Activated naive CD8-positive, alpha-beta T cell (primary cell): ENCODE measurements around the gene GGA1.

Experiments
- H3K27ac Mint-ChIP-seq: one replicate; pipeline ENCODE4 v1.8.0; 2021; ENCODE audit warnings: mixed read lengths
- H3K27me3 Mint-ChIP-seq: one replicate; pipeline ENCODE4 v1.8.0; 2021; ENCODE audit warnings: mixed read lengths
- H3K36me3 Mint-ChIP-seq: one replicate; pipeline ENCODE4 v1.8.0; 2021; ENCODE audit warnings: mixed read lengths
- H3K4me1 Mint-ChIP-seq: one replicate; pipeline ENCODE4 v1.8.0; 2021; ENCODE audit warnings: low read depth, mixed read lengths
- H3K4me3 Mint-ChIP-seq: one replicate; pipeline ENCODE4 v1.8.0; 2021; ENCODE audit warnings: mild to moderate bottlenecking, mixed read lengths
- H3K9me3 Mint-ChIP-seq: one replicate; pipeline ENCODE4 v1.8.0; 2021; ENCODE audit warnings: low read depth, mixed read lengths

GGA1 gene

GRCh38 chr22:37616201-37617083 is 7.8 kb downstream of the GGA1 start:
- no peaks in the 10 kb centered on the region for H3K27me3 Mint-ChIP-seq
- no peak overlapping the region for H3K4me3 Mint-ChIP-seq
- no peaks in the 10 kb centered on the region for H3K36me3 Mint-ChIP-seq
- no peak overlapping the region for H3K27ac Mint-ChIP-seq
- no peaks in the 10 kb centered on the region for H3K9me3 Mint-ChIP-seq
- peaks cover 4% of the 10 kb centered on the region for H3K4me1 Mint-ChIP-seq

- H3K4me1 Mint-ChIP-seq, result peaks cover 3% of the 10 kb centered on the region
- no peaks in the 10 kb centered on the region for H3K27me3 Mint-ChIP-seq
- H3K36me3 Mint-ChIP-seq, result no peaks in the 10 kb centered on the region
- no peak overlapping the region for H3K27ac Mint-ChIP-seq
- no peaks in the 10 kb centered on the region for H3K9me3 Mint-ChIP-seq
- H3K4me3 Mint-ChIP-seq, result no peak overlapping the region
Measured at GRCh38 chr22:37617431-37617830, 8.8 kb downstream of the GGA1 start.

GRCh38 chr22:37618072-37618656 is 9.5 kb downstream of the GGA1 start:
- no peak overlapping the region for H3K27ac Mint-ChIP-seq

GRCh38 chr22:37618674-37619073 is 10.0 kb downstream of the GGA1 start:
- Mint-ChIP-seq H3K27me3 (no peaks in the 10 kb centered on the region), H3K9me3 (no peaks in the 10 kb centered on the region), H3K4me1 (peaks cover 3% of the 10 kb centered on the region), H3K36me3 (no peaks in the 10 kb centered on the region), H3K4me3 (no peak overlapping the region), H3K27ac (no peak overlapping the region)

More at GRCh38 chr22:37618072-37618656, 9.5 kb downstream of the GGA1 start:
- Mint-ChIP-seq H3K9me3 (no peaks in the 10 kb centered on the region), H3K4me1 (peaks cover 5% of the 10 kb centered on the region), H3K36me3 (no peaks in the 10 kb centered on the region), H3K4me3 (no peak overlapping the region), H3K27me3 (no peaks in the 10 kb centered on the region)

GRCh38 chr22:37619991-37620390 is 11.4 kb downstream of the GGA1 start:
- H3K27ac Mint-ChIP-seq, result no peak overlapping the region
- H3K36me3 Mint-ChIP-seq, result no peaks in the 10 kb centered on the region
- no peak overlapping the region for H3K4me3 Mint-ChIP-seq
- peaks cover 13% of the 10 kb centered on the region for H3K4me1 Mint-ChIP-seq
- no peaks in the 10 kb centered on the region for H3K9me3 Mint-ChIP-seq
- no peaks in the 10 kb centered on the region for H3K27me3 Mint-ChIP-seq

- Mint-ChIP-seq H3K27ac (no peak overlapping the region), H3K36me3 (peaks cover 2% of the 10 kb centered on the region), H3K9me3 (no peaks in the 10 kb centered on the region), H3K27me3 (no peaks in the 10 kb centered on the region), H3K4me3 (no peak overlapping the region), H3K4me1 (peaks cover 25% of the 10 kb centered on the region)
Measured at GRCh38 chr22:37621352-37621860, 12.8 kb downstream of the GGA1 start.

GRCh38 chr22:37623075-37624016 is 14.7 kb downstream of the GGA1 start:
- no peaks in the 10 kb centered on the region for H3K27me3 Mint-ChIP-seq
- peaks cover 2% of the 10 kb centered on the region for H3K36me3 Mint-ChIP-seq
- H3K4me1 Mint-ChIP-seq, result peaks cover 43% of the 10 kb centered on the region
- H3K9me3 Mint-ChIP-seq, result no peaks in the 10 kb centered on the region
- peak overlapping the region; percentile 50 for H3K4me3 Mint-ChIP-seq
- H3K27ac Mint-ChIP-seq, result peak overlapping the region; percentile 85

- no peaks in the 10 kb centered on the region for H3K9me3 Mint-ChIP-seq
- H3K27me3 Mint-ChIP-seq, result no peaks in the 10 kb centered on the region
- no peak overlapping the region for H3K27ac Mint-ChIP-seq
- peaks cover 48% of the 10 kb centered on the region for H3K4me1 Mint-ChIP-seq
- H3K36me3 Mint-ChIP-seq, result peaks cover 2% of the 10 kb centered on the region
- H3K4me3 Mint-ChIP-seq, result no peak overlapping the region
Measured at GRCh38 chr22:37624017-37624365, 15.4 kb downstream of the GGA1 start.

- Mint-ChIP-seq H3K36me3 (peaks cover 2% of the 10 kb centered on the region), H3K4me1 (peaks cover 52% of the 10 kb centered on the region), H3K9me3 (no peaks in the 10 kb centered on the region)
Measured at GRCh38 chr22:37624876-37625275, 16.2 kb downstream of the GGA1 start.

GRCh38 chr22:37625737-37626136 is 17.1 kb downstream of the GGA1 start:
- Mint-ChIP-seq H3K36me3 (peaks cover 2% of the 10 kb centered on the region), H3K27ac (peak overlapping the region; percentile 87), H3K4me1 (peaks cover 52% of the 10 kb centered on the region), H3K9me3 (no peaks in the 10 kb centered on the region), H3K4me3 (peak overlapping the region; percentile 23), H3K27me3 (no peaks in the 10 kb centered on the region)

More at GRCh38 chr22:37624876-37625275, 16.2 kb downstream of the GGA1 start:
- no peak overlapping the region for H3K4me3 Mint-ChIP-seq
- no peaks in the 10 kb centered on the region for H3K27me3 Mint-ChIP-seq
- H3K27ac Mint-ChIP-seq, result peak overlapping the region; percentile 87

- Mint-ChIP-seq H3K36me3 (peaks cover 2% of the 10 kb centered on the region), H3K9me3 (no peaks in the 10 kb centered on the region), H3K4me1 (peaks cover 52% of the 10 kb centered on the region), H3K4me3 (peak overlapping the region; percentile 23), H3K27ac (peak overlapping the region; percentile 87), H3K27me3 (no peaks in the 10 kb centered on the region)
Measured at GRCh38 chr22:37626144-37626543, 17.5 kb downstream of the GGA1 start.

GRCh38 chr22:37626556-37627075 is 18.0 kb downstream of the GGA1 start:
- H3K27me3 Mint-ChIP-seq, result no peaks in the 10 kb centered on the region
- peak overlapping the region; percentile 69 for H3K4me3 Mint-ChIP-seq
- H3K4me1 Mint-ChIP-seq, result peaks cover 56% of the 10 kb centered on the region
- peaks cover 2% of the 10 kb centered on the region for H3K36me3 Mint-ChIP-seq
- peak overlapping the region; percentile 87 for H3K27ac Mint-ChIP-seq
- H3K9me3 Mint-ChIP-seq, result no peaks in the 10 kb centered on the region

- Mint-ChIP-seq H3K4me1 (peaks cover 61% of the 10 kb centered on the region), H3K9me3 (no peaks in the 10 kb centered on the region), H3K4me3 (peak overlapping the region; percentile 69), H3K27me3 (no peaks in the 10 kb centered on the region), H3K27ac (peak overlapping the region; percentile 87), H3K36me3 (peaks cover 2% of the 10 kb centered on the region)
Measured at GRCh38 chr22:37627121-37627520, 18.5 kb downstream of the GGA1 start.

GRCh38 chr22:37627545-37627944 is 18.9 kb downstream of the GGA1 start:
- Mint-ChIP-seq H3K9me3 (no peaks in the 10 kb centered on the region), H3K4me1 (peaks cover 62% of the 10 kb centered on the region), H3K27me3 (no peaks in the 10 kb centered on the region), H3K36me3 (peaks cover 2% of the 10 kb centered on the region), H3K4me3 (peak overlapping the region; percentile 69), H3K27ac (peak overlapping the region; percentile 87)
